Measurements from ENCODE around the gene NTNG1. TPM values are rescaled to one million over a fixed set of nuclear protein-coding genes. Genes with fewer than 3 reads are reported as not detected.
A peak's percentile ranks its signal among the peaks of the same experiment; 100 is the strongest.

Gene NTNG1
- total and polyA plus RNA-seq, 8 donors, result 5.7 to 28.0 (median 22.3) TPM

DNA sequence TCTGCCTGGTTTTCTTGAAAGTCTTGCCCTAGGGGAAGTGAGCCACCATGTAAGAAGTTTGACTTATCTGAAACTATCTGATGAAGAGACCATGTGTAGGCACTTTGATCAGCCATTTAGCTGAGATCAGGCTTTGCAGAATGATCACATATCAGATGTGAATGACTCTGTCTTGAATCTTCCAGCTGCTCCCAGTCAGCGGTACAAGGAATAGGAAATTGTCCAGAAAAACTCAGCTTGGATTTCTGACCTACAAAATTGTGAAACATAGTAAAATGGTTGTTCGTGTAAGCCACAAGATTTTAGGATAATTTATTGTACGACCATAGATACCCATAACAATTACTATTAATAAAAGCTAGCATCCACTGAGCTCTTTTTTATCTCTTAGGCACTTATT lies 41.9 kb upstream of the NTNG1 start:
- TF ChIP-seq, protein P1, sequence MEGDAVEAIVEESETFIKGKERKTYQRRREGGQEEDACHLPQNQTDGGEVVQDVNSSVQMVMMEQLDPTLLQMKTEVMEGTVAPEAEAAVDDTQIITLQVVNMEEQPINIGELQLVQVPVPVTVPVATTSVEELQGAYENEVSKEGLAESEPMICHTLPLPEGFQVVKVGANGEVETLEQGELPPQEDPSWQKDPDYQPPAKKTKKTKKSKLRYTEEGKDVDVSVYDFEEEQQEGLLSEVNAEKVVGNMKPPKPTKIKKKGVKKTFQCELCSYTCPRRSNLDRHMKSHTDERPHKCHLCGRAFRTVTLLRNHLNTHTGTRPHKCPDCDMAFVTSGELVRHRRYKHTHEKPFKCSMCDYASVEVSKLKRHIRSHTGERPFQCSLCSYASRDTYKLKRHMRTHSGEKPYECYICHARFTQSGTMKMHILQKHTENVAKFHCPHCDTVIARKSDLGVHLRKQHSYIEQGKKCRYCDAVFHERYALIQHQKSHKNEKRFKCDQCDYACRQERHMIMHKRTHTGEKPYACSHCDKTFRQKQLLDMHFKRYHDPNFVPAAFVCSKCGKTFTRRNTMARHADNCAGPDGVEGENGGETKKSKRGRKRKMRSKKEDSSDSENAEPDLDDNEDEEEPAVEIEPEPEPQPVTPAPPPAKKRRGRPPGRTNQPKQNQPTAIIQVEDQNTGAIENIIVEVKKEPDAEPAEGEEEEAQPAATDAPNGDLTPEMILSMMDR (IDR thresholded peaks at IDR 0.05), result no peak
- no peaks in the 10 kb centered on the region for H3K36me3 ChIP-seq
- H3K4me1 ChIP-seq, result no peaks in the 10 kb centered on the region
- DNase-seq, result peak in 1 of 4 donors; percentile 18
- H3K9me3 ChIP-seq, result no peaks in the 10 kb centered on the region
- ATAC-seq, result no peak
- H3K27ac ChIP-seq, result no peak overlapping the region
- intact Hi-C loops (cut with DNase I), result no loop called here
- no peak overlapping the region for H3K4me3 ChIP-seq
- H3K27me3 ChIP-seq, result no peaks in the 10 kb centered on the region

DNA sequence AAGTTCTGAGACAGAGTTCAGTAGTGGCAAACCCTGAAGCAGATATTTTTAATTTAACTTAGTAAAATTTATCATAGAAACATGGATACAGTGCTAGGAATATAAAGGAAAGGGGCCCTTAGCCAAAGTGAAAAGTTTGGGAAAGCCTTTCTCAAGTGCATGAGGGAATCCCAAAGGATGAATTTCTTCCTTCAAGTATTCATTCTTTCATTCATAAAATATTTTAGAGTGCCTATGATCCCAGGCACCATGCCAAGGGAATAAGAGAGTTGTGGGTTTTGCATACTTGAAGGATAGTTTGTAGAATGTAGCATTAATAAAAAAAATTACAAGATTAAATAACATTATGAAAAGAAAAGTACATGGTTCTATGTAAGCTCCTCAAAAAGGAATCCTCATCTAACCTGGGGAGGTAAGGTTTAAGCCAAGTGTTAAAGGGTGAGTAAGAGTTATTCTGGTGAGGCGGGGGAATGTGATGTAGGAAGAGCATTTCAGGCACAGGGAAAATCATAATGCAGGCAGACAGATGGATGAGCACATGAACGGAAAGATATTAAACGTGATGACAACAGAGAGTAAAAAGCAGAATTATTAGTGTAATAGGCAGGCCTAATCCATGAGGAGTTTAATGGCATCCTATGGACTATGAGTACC lies 40.4 kb upstream of the NTNG1 start:
- no peak for ATAC-seq
- intact Hi-C loops (cut with DNase I), result no loop called here
- TF ChIP-seq, protein P1 (IDR thresholded peaks at IDR 0.05), result no peak
- no peak for DNase-seq
- H3K27me3 ChIP-seq, result no peaks in the 10 kb centered on the region
- H3K4me1 ChIP-seq, result no peaks in the 10 kb centered on the region
- H3K27ac ChIP-seq, result no peak overlapping the region
- no peak overlapping the region for H3K4me3 ChIP-seq
- no peaks in the 10 kb centered on the region for H3K9me3 ChIP-seq
- no peaks in the 10 kb centered on the region for H3K36me3 ChIP-seq

DNA sequence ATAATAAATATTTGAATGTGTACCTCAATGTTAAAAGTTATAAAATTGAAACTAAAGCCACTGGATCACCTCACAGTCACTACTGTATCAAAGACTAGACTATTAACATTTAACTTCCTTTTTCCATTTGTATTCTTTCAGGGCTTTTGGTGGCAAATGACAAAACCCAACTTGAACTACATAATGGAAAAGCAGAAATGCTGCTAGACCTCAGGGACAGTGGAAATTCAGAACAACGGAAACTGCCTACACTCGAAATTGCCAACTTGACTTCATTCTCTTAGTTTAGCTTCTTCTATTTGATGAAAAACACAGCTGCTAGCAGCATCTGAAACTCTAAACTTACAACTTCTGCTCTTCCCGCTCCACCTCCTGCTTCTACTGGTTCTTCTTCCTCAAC lies 34.9 kb upstream of the NTNG1 start:
- no peaks in the 10 kb centered on the region for H3K27me3 ChIP-seq
- no peaks in the 10 kb centered on the region for H3K36me3 ChIP-seq
- DNase-seq, result no peak
- H3K4me1 ChIP-seq, result no peaks in the 10 kb centered on the region
- H3K27ac ChIP-seq, result no peak overlapping the region
- no peak for ATAC-seq
- H3K4me3 ChIP-seq, result no peak overlapping the region
- H3K9me3 ChIP-seq, result no peaks in the 10 kb centered on the region
- TF ChIP-seq, protein P1 (IDR thresholded peaks at IDR 0.05), result no peak
- intact Hi-C loops (cut with DNase I), result no loop called here

DNA sequence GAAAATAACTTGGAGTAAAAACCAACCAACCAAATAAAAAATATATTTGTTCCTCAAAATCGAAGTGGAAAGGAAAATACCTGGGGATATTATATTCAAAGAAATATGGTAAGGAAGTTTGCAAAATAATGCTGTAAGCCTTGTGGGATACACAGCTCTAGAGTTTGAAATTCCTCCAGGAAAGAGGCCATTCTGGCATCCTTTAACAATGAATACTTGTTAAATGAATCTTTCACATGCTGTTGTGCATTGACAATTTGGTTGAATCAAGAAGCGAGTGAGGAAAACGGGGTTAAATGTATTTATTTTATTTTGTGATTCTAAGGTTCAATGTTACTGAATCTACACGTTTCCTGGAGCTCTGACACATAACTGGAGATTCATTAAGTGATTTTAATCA lies 30.5 kb upstream of the NTNG1 start:
- no peaks in the 10 kb centered on the region for H3K9me3 ChIP-seq
- DNase-seq, result peak in 2 of 4 donors; percentile 76 to 78
- TF ChIP-seq, protein P1 (IDR thresholded peaks at IDR 0.05), result no peak
- no peak overlapping the region for H3K4me3 ChIP-seq
- H3K27me3 ChIP-seq, result no peaks in the 10 kb centered on the region
- no peaks in the 10 kb centered on the region for H3K36me3 ChIP-seq
- intact Hi-C loops (cut with DNase I), result no loop called here
- H3K27ac ChIP-seq, result no peak overlapping the region
- no peaks in the 10 kb centered on the region for H3K4me1 ChIP-seq
- ATAC-seq, result no peak

DNA sequence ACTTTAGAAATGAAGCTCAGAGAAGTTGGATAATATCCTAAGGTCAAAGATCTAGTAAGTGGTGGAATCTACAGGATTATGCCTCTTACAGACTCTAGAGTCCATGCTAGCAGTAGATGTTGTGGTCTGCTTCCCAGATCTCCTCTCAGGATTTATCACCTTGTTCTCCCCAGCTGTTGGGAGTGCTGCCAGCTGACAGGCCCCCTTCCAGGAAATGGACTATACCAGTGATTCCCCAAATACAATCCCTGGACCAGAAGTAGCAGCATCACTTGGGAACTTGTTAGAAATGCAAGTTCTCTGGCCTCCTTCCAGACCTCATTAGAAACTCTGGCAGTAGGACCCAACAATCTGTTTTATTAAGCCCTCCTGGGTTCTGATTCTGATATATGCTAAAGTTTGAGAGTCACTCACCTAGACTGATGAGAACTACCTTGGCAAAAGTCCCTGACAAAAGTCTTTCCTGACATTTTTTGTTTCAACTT lies 24.5 kb upstream of the NTNG1 start:
- no peak for ATAC-seq
- Histone ChIP-seq H3K4me3 (no peak overlapping the region), H3K9me3 (no peaks in the 10 kb centered on the region), H3K4me1 (no peaks in the 10 kb centered on the region), H3K36me3 (no peaks in the 10 kb centered on the region), H3K27ac (no peak overlapping the region), H3K27me3 (no peaks in the 10 kb centered on the region)
- TF ChIP-seq, protein P1 (IDR thresholded peaks at IDR 0.05), result no peak
- DNase-seq, result no peak
- intact Hi-C loops (cut with DNase I), result no loop called here
